Dedifferentiated amniotic fluid mesenchymal stem cell (primary cell): ENCODE measurements around the gene TMEM181.
"Not testable (repeated sequence)": the region's sequence is repeated elsewhere in the genome, so short reads cannot be mapped to it uniquely, and the experiment has no call there.

Experiments
- DNase-seq: peaks from one replicate; pipeline ENCODE4 v3.0.0-alpha.2; 2016; ENCODE audit errors: extremely low spot score

TMEM181 gene

GRCh38 chr6:158559895-158560835 is at the start of gene TMEM181:
Gene TMEM181, plus strand, starts transcription at chr6:158560091. Its CDS starts 134 bp downstream, at chr6:158560225.
- peak; percentile 61 for DNase-seq

- DNase-seq, result no peak
These were observed 47.1 kb upstream of the TMEM181 start for GRCh38 chr6:158512809-158513208.

- DNase-seq, result no peak
These were observed 45.7 kb upstream of the TMEM181 start for GRCh38 chr6:158514176-158514575.

- DNase-seq, result no peak
These were observed 44.9 kb upstream of the TMEM181 start for GRCh38 chr6:158514991-158515390.

- DNase-seq, result no peak
These were observed 43.8 kb upstream of the TMEM181 start for GRCh38 chr6:158516098-158516497.

- DNase-seq, result no peak
These were observed 42.9 kb upstream of the TMEM181 start for GRCh38 chr6:158517038-158517437.

GRCh38 chr6:158517581-158517980 is 42.3 kb upstream of the TMEM181 start:
- DNase-seq, result no peak

- peak; percentile 81 for DNase-seq
These were observed 41.4 kb upstream of the TMEM181 start for GRCh38 chr6:158518191-158519127.

GRCh38 chr6:158519300-158519699 is 40.6 kb upstream of the TMEM181 start:
- no peak for DNase-seq

GRCh38 chr6:158519761-158520160 is 40.1 kb upstream of the TMEM181 start:
- no peak for DNase-seq

GRCh38 chr6:158520975-158521374 is 38.9 kb upstream of the TMEM181 start:
- DNase-seq, result not testable (repeated sequence)

GRCh38 chr6:158521759-158522158 is 38.1 kb upstream of the TMEM181 start:
- no peak for DNase-seq

GRCh38 chr6:158522616-158523015 is 37.3 kb upstream of the TMEM181 start:
- no peak for DNase-seq

- DNase-seq, result no peak
These were observed 35.6 kb upstream of the TMEM181 start for GRCh38 chr6:158524311-158524710.

GRCh38 chr6:158527858-158528257 is 32.0 kb upstream of the TMEM181 start:
- not testable (repeated sequence) for DNase-seq

GRCh38 chr6:158528826-158529225 is 31.1 kb upstream of the TMEM181 start:
- no peak for DNase-seq

- DNase-seq, result no peak
These were observed 30.3 kb upstream of the TMEM181 start for GRCh38 chr6:158529629-158530028.

- no peak for DNase-seq
These were observed 28.3 kb upstream of the TMEM181 start for GRCh38 chr6:158531566-158531965.

GRCh38 chr6:158531970-158532369 is 27.9 kb upstream of the TMEM181 start:
- DNase-seq, result no peak

- DNase-seq, result peak; percentile 46
These were observed 23.6 kb upstream of the TMEM181 start for GRCh38 chr6:158536084-158536890.
